NCI-H187 treated with DMSO at 0.1 percent for 48 hours (cell line): ENCODE results near the gene MED6.
A peak's percentile ranks its signal among the peaks of the same experiment; 100 is the strongest.

ENCODE experiments used
- DNase-seq: peaks from one replicate; lab custom pipeline; 2025; lab: John Stamatoyannopoulos, UW

MED6 gene, protein sequence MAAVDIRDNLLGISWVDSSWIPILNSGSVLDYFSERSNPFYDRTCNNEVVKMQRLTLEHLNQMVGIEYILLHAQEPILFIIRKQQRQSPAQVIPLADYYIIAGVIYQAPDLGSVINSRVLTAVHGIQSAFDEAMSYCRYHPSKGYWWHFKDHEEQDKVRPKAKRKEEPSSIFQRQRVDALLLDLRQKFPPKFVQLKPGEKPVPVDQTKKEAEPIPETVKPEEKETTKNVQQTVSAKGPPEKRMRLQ

DNA sequence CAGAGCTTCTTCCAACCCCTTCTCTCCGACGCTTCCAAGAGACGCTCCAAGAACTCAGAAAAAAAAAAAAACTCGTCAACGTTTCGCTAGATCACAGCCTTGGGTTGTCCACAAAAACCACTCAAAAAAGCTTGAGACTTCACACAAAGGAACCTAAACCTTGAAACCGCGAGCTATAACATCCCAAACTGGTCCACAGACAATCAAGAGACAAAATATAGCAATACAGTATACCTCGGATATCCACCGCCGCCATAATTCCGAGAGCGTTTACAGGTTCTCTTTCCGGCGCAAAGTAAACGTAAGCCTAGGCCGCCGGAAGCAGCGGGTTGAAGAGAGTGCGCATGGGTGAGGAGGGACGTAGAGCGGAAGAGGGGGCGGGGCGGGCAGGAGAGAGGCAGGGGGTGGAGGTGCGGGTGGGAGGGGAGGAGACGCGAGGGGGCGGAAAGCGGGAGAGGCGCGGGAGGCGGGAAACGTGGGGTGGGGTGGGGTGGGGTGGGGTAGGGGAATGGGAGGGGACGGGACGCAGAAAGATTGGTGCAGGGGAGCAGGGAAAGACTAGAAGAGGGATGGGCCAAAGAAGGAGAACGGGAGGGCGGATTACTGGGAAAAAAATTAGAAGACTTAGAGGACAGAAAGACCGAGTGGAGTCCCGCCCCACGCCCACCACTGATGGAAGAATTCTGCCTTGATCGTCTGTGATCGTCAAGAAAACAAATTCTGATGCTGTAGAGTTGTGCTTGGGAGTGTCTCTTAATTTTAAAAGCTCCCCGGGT is at the start of gene MED6:
MED6 (minus strand) TSS at position 274 of the 776 bp plus-strand sequence; CDS start at position 256, 18 bp downstream.
- DNase-seq: peak; percentile 92

DNA sequence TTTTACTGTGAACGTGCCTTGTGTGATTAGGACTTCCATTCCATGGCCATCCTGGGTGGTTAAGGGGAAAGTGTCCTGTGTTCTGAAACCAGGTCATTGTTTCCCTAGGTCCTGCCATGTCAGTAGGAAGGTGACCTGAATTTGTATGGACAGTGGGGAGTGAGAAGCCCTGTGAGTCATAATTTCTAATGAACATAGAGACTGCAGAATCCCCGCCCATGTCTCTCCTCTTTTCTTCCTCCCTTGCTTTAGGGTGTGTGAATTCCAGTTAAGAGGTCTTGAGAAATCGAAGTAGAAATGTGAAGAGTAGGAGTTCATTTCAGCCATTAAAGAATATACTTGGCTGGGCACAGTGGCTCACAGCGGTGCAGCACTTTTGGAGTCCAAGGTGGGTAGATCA is 49.3 kb upstream of the MED6 start:
- DNase-seq: no peak

DNA sequence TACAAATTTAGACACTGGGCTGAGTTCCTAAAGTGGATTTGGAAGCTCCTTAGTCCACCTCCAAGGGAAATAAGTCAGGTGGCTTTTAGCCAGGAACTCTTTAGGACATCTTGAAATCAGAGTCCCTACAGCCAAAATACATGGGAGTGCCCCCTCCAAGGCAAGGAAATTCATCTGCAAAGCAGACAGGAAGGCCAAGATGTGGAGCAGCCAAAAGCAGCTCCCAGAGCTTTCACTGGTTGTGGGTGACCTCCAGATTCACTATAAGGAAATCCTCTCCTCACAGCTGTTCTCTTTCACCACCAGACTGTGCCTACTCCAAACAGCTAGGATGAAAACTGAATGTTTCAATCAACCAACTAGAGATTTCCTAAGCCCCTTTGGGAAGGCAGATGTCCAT is 47.9 kb upstream of the MED6 start:
- DNase-seq: no peak

DNA sequence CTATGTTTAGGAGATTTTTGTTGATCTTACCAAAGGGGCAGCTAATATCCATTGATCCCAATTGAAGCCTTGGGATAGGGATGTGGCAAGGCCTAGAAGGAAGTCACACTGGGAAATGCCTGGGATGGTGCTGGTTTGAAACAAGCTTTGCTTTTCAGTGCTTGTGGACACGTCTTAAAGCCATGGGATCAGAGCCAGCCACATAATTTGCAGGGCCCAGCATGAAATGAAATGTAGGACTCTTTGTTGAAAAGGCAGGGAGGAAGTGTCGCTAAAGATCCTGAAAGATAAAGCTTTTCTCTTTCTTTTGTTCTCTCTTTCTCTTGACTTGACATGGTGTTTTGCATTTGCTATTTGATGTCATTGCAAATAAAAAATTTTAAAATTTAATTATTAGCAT is 46.2 kb upstream of the MED6 start:
- no peak for DNase-seq

DNA sequence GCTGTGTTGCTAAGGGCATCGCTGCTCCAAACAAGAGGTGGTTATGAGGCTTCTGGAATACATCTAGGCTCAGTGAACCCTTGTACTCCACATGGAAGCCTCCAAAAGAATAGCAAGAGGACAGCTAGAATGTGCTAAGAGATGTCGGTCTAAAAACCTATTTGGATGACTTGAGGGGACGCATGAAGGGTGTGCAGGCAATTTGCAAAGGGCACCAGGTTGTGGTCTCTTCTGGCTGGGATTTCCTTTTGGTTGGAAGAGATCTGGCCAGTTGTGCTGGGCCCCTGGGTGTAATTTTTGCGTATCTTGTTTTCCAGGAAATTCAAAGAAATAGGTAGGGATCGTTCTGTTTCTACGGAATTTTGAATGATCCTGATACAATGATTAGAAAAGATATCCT is 45.4 kb upstream of the MED6 start:
- no peak for DNase-seq

DNA sequence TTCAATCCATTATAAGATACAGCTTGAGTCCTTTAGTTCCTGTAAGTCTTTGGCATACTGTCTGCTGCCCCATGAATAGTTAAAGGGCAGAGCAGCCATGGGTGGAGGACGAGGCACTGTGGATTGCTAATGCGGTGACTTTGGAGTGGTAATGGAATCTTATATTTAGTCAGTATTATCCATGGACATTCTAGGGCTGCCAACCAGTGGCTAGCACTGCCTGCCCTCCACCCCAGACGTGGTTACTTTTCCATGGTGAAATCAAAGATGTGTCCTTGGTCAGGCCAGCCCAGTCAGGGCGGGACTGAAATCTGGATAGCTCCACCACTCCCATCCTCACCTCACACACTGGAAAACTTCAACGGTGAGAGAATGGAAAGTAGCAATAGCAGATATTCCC is 43.5 kb upstream of the MED6 start:
- no peak for DNase-seq

DNA sequence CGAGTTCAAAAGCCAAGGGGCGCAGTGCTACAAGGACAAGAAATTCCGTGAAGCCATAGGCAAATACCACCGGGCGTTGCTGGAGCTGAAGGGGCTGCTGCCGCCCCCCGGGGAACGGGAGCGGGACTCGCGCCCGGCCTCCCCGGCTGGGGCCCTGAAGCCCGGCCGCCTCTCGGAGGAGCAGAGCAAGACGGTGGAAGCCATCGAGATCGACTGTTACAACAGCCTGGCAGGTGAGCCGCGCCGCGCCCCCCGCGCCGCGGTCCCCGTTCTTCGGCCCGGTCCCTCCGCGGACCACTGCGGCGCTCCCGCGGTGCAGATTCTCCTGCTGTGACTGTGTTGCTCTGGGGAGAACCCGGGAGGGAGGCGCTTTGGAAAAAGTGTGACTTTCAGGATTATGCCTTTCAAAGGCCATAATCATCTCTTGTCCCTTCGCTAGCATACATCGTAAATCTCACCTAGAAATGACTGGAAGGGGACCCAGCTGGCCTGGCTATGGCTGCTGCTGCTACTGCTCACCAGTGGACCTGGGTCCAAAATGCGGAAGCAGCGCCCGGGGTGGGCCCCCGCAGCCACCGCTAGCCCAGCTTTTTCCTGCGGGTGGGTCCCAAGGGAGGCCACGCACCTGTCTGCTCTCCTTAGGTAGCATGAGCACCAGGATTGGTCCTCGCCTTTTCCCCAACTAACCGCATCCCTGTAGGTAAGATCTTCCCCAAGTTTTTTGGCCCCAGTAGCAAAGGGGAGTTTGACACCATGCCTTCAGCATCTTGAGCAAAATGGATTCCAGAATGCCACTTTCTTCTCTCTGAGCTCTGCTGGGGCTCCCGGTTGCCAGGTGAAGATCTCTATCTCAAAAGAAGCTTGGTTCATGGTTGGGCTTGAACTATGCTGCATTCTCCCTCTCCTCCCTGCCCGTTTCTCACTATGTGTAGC is 42.1 kb upstream of the MED6 start:
- no peak for DNase-seq

DNA sequence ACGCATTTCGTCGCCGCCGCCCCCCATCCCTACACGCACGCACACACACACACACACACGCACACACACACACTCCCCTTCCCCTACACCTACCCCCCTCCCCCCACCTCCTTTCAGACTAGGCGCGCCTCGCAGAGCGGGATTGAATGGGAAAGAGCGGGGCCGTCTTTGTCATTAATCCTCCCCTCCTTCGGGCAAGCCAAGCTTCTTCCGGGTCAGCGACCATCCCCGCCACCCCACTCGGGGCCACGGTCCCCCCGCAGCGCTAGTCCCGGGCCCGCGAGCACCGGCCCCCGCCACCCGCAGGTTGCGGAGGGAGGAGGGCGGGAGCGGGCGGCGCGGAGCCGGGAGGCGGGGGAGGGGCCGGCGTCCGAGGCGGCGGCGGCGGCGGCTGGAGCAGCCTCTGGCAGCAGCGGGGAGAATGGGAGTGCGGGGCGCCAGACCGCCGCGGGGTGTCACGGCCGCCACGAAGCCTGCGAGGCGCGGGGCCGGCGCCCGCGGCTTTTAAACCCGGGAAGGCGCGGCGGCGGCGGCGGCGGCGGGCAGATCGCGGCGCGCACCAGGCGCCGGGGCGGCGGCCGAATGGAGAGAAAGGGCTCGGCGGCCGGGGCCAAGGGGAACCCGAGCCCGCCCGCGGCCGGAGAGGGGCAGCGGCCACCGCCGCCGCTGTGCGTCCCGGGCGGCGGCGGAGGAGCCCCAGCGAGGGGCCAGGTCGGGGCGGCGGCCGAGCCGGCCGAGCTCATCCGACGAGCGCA is 41.3 kb upstream of the MED6 start, which contains the start of gene TTC9:
TTC9 (plus strand) TSS at position 369 of the 755 bp plus-strand sequence; CDS start at position 583, 214 bp downstream.
- DNase-seq: no peak

DNA sequence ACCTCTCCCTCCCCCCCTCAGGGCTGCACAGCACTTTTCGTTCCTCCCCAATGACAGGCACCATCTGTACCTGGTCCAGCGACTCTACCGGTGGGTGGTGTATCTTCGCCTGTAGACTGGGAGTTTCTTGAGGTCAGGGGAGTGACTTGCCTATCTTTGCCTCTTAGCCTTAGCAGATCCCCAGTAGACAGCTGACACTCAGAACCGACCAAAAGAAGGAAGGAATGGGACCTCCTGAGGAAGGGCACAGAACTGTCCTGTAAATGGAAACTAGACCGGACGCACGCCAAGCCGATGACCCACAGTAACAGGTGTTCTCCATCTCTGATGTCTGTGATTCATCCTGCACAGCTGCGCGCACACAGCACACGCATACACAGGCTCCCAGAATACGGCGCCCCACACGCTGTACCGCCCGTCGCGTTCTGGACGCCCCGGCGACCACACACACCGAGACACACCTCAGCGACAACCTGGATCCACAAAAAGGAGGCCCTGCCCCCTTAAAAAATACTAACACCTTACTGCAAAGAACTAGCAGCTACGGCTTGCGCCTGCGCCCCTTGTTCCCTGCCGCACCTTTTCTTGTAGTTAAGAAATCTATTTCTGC is 40.6 kb upstream of the MED6 start:
- DNase-seq: peak; percentile 59

DNA sequence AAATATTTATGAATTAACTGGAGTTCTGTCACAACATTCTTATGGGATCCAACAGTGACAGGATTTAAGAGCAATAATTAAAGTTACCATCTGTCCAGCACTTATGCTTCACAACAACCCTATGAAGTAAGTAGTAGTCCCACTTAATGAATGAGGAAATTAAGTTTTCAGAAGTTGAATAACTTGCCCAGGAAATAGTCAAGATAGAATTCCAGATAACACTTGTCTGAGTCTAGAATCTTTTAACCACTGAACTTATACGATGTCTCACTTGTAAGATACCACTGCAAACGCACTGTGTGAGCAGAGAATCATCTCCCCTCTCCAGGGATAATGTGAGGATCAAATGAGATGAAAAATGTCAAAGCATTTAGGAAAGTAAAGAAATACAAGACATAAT is 38.0 kb upstream of the MED6 start:
- DNase-seq: no peak

DNA sequence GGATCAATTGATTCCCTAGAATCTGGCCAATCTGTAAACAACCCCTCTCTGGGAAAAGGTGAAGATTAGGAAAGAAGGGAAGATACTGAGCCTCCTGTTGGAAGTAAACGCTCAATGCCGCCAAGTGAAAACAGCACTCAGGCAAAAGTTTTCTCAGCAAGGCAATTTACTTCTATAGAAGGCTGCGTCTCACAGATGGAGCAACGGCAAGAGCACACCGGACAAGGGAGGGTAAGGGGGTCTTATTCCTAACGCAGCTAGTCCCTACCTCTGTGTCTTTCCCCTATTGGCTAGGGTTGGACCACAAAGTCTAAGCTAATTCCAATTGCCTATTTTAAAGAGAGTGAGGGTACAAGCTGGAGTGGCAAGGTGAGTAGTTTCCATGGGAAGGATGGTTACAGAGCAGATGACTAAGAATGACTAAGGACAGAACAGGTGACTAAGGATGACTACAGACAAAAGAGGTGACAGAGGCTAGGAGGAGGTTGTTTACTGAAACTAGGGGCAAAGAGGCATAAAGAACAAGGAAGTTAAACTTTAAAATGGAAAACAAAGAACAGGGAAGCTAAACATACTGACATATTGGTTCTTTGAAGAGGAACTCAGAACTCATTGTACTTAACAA is 35.6 kb upstream of the MED6 start:
- DNase-seq: no peak

DNA sequence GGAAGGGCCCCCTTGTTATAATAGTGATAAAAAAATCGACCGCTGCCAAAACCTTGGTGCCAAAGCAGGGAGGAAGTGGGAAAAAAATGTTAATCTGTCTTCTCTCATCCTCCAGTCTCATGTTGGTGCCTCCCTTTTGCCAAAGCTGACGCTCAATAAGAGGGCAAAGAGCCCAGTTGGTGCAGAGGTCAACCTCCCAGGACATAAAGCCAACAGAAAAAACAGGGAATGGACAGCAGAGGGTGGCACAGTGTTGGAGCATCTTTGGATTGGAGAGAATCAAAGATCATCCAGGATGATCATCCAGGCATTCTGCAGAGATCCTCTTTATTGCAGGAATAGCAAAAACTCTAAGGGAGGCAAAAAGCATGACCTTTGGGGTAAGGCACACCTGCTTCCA is 31.5 kb upstream of the MED6 start:
- DNase-seq: no peak

DNA sequence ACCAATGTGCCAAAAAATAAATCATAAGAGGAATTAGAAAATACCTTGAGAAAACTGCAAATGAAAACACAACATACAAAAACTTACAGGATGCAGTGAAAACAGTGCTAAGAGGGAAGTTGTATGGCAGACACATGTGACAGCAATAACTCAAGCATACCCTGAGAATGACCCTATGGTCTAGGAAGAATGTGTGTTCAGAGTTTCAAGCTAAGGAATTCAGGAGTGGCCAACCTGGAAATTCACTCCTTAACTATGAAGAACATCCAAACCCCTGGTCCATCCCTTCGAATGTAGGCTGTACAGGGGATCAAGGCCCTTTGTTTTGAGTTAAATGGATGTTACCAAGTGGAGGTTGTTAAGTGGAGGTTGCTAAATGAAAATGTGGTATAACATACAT is 24.5 kb upstream of the MED6 start:
- no peak for DNase-seq

DNA sequence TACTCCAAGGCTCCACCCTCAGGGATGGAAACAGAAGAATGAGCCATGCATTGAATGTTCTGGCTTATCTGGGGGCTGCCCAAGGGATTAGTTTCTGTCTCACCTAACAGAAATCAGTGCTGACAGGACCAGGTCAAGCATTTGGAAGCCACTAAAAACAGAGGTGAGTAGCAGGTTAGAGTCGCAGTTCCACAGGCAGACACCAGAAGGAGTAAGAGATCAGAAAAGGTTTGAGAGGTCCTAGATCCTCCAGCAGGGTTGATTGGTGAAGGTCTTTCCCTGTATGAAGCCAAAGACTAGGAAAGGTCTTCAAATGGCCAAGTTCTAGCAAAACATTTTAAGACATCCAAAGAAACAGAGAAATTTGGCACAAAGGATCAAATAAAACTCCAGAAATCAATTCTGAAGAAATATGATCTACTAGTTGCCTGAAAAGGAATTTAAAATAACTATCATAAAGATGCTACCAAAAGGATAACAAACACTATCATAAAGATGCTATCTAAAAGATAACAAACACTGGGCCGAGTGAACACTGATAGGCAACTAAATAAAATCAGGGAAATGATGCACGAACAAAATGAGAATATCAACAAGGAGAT is 21.8 kb upstream of the MED6 start:
- no peak for DNase-seq

DNA sequence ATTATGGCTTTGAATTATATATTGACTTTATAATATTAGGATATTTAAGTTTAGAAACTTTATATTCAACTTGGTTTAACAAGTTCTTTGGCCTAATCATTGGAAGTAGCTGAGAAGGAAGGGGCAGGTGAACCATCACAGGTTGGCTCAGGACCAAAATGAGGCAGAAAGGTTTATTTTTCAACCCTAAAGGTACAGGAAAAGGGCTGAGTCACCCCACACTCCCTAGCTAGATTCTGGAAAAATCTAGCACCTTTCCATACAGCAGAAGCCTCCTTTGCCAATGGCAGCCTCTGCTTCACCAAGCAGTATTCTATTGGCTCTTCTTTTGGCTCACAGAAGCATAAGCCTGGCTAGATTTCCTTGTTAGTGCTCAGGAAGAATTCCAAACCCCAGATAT is 19.3 kb upstream of the MED6 start:
- no peak for DNase-seq

DNA sequence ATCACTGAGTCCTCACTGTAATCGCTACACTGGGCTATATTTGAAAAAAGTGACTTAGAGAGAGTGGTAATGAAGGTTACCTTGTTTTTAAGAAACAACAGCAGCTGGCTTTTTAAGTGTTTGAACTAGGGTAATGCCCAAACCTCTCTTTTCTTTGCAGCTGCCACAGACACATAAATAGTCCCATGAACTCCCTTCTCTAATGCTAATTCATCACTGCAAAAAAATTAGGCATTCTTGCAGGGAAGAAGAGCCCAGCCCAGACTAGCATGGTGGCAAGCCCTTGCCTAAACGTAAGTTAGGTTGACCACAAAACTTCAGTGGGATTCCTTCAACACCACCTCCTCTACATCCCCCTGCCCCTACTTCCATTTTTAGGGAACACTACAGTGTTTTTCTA is 17.9 kb upstream of the MED6 start:
- DNase-seq: no peak

DNA sequence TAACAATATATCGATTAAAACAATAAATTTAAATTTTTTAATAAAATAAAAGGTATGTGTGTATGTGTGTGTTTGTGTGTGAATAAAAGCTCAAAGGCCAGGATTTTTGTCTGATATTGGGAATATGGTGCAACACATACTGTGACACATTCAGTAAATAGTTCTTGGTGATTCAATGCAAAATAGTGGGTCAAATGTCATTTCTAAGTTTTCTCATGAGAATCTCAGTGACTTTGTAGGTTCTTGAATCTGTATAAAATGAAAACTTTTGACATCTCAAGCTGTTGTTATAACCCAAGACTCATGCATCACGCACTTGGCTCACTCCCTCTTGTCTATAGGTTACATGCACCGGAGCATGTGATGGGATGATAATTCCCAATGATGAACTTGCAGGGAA is 16.2 kb upstream of the MED6 start:
- no peak for DNase-seq

DNA sequence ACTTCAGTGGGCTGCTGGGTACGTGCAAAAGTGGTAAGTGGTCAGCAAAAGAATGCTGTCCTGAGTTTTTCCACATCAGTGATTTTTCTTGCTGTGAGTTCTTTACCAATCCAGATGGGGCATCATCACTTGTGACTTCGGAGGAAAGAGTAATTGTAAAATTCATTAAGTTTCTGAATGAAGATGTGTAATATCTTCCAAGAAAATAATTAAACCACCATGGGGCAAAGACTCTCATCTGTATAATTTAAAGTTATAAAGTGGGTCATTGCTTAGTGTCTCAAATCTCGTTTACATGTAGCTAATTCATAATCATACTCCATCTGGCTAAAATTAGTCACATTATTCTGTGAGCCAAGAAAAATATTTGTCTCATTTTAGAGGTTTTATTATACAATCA is 10.8 kb upstream of the MED6 start:
- no peak for DNase-seq

DNA sequence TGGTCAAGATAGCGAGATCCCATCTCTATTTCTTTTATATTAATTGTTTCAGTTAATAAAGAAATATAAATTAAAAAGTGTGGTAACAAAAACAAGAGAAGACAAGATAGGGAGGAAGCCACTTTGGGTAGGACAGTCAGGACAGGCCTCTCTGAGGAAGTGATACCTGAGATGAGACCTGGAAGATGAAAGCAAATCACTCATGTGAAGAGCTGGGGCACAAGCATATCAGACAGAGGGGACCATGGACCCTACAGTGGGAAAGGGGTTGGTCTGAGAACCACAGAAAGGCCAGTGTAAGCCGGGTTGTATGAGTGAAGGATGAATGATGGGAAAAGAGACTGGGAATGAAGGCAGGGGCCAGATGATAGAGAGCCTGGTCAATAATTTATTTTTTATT is 1.8 kb upstream of the MED6 start:
- DNase-seq: no peak

DNA sequence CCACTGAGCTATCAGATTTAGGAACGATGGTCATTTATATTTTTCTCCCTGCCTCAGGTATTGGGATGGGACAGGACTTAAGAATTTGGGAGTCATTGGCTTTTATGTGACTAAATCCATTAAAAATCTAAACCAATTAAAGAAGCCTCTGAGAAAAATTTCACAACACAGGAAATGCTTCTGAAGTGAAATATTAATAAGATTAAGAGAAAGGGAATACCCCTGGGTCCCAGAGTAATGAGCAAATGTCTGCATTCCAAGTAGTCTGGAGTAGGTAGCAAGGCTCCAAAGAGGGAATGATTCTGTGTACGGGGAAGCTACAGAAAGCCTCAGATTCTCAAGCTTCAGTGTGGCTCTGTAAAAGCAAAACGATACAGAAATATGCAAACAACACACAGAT is 707 bp upstream of the MED6 start:
- DNase-seq: no peak

DNA sequence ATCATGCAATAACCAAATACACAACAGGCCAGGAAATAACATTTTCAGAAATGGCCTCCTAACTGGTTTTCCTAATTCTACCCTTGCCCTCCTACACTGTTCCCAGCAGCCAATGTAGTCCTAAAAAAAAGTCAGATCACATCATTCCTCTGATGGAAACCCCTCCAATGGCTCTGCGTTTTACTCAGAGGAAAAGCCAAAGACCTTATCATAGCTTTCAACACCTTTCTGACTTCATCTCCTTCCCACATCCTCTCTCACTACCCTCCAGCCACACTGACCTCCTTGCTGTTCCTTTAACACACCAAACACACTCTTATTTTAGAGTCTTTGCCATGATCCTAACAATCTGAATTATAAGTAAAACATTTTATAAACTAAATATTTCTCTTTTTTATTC is 1.1 kb downstream of the MED6 start:
- no peak for DNase-seq
